Lower lobe of right lung (tissue), 2 donors: ENCODE measurements around the gene PLEKHG3. TPM values are rescaled to one million over a fixed set of nuclear protein-coding genes. Genes with fewer than 3 reads are reported as not detected.

ENCODE experiments used
- ATAC-seq, 2 donors: fragments of 200-7000 bp; cut with Tn5 transposase; one replicate each; pipeline ENCODE4 v1.9.1; 2020 to 2022; ENCODE audit warnings: mild to moderate bottlenecking in 2 of 2, moderate library complexity in 2 of 2
- DNase-seq: peaks from one replicate; pipeline ENCODE4 v3.0.0-alpha.2; 2020
- H3K27ac ChIP-seq: fragments of 200-600 bp; one replicate; pipeline ENCODE4 v1.8.0; 2022
- H3K27me3 ChIP-seq: fragments of 200-600 bp; one replicate; pipeline ENCODE4 v1.8.0; 2022; ENCODE audit warnings: low read depth
- H3K36me3 ChIP-seq: fragments of 200-600 bp; one replicate; pipeline ENCODE4 v1.8.0; 2022; ENCODE audit warnings: mild to moderate bottlenecking
- H3K4me1 ChIP-seq: fragments of 200-600 bp; one replicate; pipeline ENCODE4 v1.8.0; 2022
- H3K4me3 ChIP-seq: fragments of 200-600 bp; one replicate; pipeline ENCODE4 v1.8.0; 2022; ENCODE audit warnings: mild to moderate bottlenecking
- H3K9me3 ChIP-seq: fragments of 200-600 bp; one replicate; pipeline ENCODE4 v1.8.0; 2022
- CTCF ChIP-seq: fragments of 200-600 bp; IDR thresholded peaks from one replicate; pipeline ENCODE4 v1.8.0; 2022; ENCODE audit warnings: antibody characterized with exemption, mild to moderate bottlenecking
- intact Hi-C: fragments of 100-400 bp; cut with DNase I; formaldehyde crosslinking; loops from one replicate; pipeline ENCODE4 v1.11.0; 2022
- total RNA-seq: library from RNA; stranded (reverse); fragmentation: NEBNext Ultra II Directional; extraction: Animal tissue kit (Norgen Biotek cat#: 25700); gene quantifications from one replicate; pipeline ENCODE4 v1.2.1, GENCODE V29; 2021
- donor health status: DM: no; HTN: yes; CAD: no; lungs with severe emphysema.

The PLEKHG3 gene
- total RNA-seq, 1 donor from 2014 or later, result 33.1 TPM

GRCh38 chr14:64738281-64738804, 34.1 kb downstream of the PLEKHG3 start:
- Histone ChIP-seq H3K36me3 (peaks cover 87% of the 10 kb centered on the region), H3K4me3 (no peak overlapping the region), H3K4me1 (peaks cover 5% of the 10 kb centered on the region), H3K27me3 (no peaks in the 10 kb centered on the region), H3K27ac (no peak overlapping the region), H3K9me3 (no peaks in the 10 kb centered on the region)
- intact Hi-C loops, result no loop called here
- ATAC-seq (no peak), DNase-seq (no peak)
- TF ChIP-seq CTCF, result no peak

- intact Hi-C loops, result no loop called here
- Histone ChIP-seq H3K36me3 (peaks cover 77% of the 10 kb centered on the region), H3K4me3 (no peak overlapping the region), H3K27me3 (no peaks in the 10 kb centered on the region), H3K9me3 (no peaks in the 10 kb centered on the region), H3K4me1 (peaks cover 9% of the 10 kb centered on the region), H3K27ac (no peak overlapping the region)
- DNase-seq (no peak), ATAC-seq (no peak)
- no peak for TF ChIP-seq CTCF
Measured at GRCh38 chr14:64741200-64741599, 37.0 kb downstream of the PLEKHG3 start.

- ATAC-seq (no peak), DNase-seq (no peak)
- TF ChIP-seq CTCF, result no peak
- intact Hi-C loops, result no loop called here
- no peak overlapping the region for H3K27ac ChIP-seq
- H3K36me3 ChIP-seq, result peaks cover 72% of the 10 kb centered on the region
- H3K4me1 ChIP-seq, result peaks cover 17% of the 10 kb centered on the region
- no peaks in the 10 kb centered on the region for H3K9me3 ChIP-seq
- no peak overlapping the region for H3K4me3 ChIP-seq
- H3K27me3 ChIP-seq, result no peaks in the 10 kb centered on the region
Measured at GRCh38 chr14:64741961-64742360, 37.7 kb downstream of the PLEKHG3 start.

- no peak overlapping the region for H3K27ac ChIP-seq
- intact Hi-C loops, result no loop called here
- H3K9me3 ChIP-seq, result no peaks in the 10 kb centered on the region
- no peak for TF ChIP-seq CTCF
- H3K27me3 ChIP-seq, result no peaks in the 10 kb centered on the region
- peaks cover 67% of the 10 kb centered on the region for H3K36me3 ChIP-seq
- no peak for ATAC-seq
- H3K4me1 ChIP-seq, result peaks cover 18% of the 10 kb centered on the region
- DNase-seq, result no peak
- H3K4me3 ChIP-seq, result no peak overlapping the region
Measured at GRCh38 chr14:64743061-64743460, 38.8 kb downstream of the PLEKHG3 start.

- Histone ChIP-seq H3K9me3 (no peaks in the 10 kb centered on the region), H3K27ac (no peak overlapping the region), H3K36me3 (peaks cover 41% of the 10 kb centered on the region), H3K4me3 (no peak overlapping the region), H3K27me3 (no peaks in the 10 kb centered on the region), H3K4me1 (peaks cover 18% of the 10 kb centered on the region)
- TF ChIP-seq CTCF, result no peak
- intact Hi-C loops, result no loop called here
- ATAC-seq (peak; percentile 13), DNase-seq (no peak)
Measured at GRCh38 chr14:64745511-64746091, 41.4 kb downstream of the PLEKHG3 start.
